Stimulated activated CD4-positive, alpha-beta T cell treated with anti-CD3 and anti-CD28 coated beads, Interleukin-4, amount 100 ng/mL, for 24 hours (primary cell): ENCODE measurements around the gene MLEC.

Source experiments
- DNase-seq: peaks from one replicate; pipeline ENCODE4 v3.0.0-alpha.2; 2020

Gene MLEC, protein sequence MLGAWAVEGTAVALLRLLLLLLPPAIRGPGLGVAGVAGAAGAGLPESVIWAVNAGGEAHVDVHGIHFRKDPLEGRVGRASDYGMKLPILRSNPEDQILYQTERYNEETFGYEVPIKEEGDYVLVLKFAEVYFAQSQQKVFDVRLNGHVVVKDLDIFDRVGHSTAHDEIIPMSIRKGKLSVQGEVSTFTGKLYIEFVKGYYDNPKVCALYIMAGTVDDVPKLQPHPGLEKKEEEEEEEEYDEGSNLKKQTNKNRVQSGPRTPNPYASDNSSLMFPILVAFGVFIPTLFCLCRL

DNA sequence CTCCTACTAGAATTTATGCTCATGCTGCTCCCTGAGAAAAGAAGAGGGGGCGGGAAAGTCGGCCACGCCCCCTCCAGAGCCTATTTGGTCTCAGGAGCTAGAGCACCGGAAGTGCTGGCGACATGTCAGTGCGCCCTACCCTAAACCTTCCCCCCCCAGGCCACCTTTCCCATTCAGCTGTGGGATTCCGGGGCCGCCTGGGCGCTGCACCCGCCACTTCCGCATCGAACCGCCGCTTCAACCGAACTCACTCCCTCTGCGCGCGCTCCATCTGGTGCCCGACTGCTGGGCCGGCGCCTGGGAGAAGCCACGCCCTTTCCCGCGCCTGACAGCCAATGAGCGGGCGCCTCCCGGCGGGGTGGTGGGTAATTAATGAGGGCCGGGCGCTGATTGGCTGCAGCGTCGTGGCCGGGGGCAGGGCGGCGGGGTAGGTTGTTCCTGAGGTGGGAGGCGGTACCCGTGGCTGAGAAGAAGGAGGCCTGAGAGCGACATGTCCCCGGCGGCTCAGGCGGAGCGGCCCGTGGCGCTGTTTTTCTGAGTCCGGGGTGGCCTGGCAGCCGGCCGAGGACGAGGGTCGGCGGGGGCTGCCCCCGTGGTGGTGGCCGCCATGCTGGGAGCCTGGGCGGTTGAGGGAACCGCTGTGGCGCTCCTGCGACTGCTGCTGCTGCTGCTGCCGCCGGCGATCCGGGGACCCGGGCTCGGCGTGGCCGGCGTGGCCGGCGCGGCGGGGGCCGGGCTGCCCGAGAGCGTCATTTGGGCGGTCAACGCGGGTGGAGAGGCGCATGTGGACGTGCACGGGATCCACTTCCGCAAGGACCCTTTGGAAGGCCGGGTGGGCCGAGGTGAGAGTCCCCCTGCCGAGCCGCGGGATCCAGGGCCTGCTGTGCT is at the start of gene MLEC:
MLEC (plus strand) TSS at position 460 of the 888 bp plus-strand sequence; CDS start at position 608, 148 bp downstream.
- DNase-seq, result peak; percentile 99

DNA sequence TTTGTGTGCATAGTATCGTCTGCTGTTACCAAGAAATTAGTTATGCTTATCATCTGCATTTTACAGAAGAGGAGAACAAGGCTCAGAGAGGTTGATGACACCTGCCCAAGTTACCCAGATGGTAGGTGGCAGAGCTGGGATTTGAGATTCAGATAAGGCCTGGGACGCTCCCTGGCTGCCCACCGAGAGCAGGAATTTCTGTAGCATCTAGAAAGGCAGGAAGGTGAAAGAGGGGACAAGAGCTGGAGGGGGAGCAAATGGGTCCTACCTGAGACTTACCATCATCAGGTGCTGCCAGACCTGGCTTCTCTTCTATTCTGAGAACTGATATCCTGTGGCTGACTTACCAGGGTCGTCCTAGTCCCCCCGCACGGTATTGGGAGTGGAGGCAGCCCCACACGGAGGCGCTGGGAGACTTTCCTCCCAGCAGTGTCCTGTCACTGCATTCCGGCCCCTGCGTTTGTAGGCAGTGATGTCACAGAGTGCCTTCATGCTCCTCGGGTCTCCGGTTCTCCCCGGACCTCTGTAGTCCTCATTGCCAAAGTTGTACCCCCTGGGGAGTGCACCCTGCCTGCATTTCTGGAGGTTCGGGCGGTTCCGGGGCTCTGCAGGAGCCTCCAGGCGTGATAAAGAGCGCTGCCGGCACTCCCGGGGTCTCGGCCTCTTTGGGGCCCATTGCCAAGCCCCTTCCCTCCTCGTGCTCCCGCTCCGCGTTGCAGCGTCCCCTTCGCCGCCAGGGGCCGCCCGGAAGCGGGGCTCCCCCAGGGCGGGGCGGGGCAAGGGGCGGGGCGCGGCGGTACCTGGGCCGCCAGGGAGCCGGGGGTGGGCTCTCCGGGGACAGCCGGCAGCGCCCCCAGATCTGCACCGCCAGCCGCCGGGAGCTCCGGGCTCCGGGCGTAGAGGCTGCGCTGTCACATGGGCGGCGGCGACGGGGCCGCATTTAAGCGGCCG is 46.9 kb upstream of the MLEC start, which contains the start of gene CABP1:
CABP1 (plus strand) TSS at position 856 of the 951 bp plus-strand sequence; CDS start at position 916, 60 bp downstream.
- peak; percentile 62 for DNase-seq

DNA sequence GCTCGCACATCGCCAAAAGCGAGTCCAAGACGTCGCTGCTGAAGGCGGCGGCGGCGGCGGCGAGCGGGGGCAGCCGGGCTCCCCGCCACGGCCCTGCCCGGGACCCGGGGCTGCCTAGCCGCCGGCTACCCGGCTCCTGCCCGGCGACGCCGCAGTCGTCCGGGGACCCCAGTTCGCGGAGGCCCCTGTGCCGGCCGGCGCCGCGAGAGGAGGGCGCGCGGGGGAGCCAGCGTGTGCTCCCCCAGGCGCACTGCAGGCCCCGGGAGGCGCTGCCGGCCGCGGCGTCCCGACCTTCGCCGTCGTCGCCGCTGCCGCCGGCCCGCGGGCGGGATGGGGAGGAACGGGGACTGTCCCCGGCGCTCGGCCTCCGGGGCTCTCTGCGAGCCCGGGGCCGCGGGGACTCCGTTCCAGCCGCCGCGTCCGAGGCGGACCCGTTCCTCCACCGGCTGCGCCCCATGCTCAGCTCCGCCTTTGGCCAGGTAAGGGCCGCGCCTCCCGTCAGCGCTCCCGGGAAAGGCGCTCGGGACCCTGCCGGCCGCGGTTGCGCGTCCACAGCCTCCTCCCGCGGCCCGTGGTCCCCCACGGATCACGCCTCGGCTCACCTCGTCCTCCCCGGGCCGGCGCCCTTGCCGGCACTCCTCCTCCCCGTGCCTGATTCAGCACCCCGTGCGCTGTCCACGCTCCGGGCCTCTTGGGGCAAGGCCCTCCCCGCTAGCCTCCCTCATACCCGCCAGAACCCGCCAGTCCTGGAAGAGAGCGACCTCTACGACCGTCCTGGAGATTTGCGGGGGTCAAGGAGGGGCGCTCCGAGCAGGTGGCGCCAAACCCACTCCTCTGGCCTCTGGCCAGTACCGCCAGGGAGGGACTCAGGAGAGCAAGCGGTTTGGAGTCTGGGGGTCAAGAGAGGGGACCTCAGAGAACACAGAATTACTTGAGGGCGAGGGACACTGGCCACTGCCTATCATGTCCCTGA is 45.8 kb upstream of the MLEC start:
- DNase-seq, result peak; percentile 47

DNA sequence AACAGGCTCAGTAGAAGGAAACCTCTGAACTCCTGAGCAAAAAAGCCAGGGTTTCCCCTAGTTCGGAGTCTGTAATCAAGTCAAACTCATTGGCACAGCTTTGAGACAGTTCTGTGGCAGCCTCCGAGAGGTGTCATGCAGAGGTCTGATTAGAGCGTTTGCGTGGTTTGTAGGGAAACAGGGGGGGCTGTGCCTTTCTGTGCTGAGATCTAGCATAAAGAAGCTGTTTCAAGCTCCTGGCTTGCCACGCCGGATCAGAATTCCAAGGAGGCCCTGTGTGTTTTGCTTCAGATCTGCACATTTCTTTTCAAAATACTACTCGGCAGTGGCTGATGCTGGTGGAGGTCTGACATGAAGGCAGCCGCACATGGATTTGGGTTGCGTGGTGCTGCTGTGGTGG is 44.8 kb upstream of the MLEC start:
- DNase-seq, result no peak

DNA sequence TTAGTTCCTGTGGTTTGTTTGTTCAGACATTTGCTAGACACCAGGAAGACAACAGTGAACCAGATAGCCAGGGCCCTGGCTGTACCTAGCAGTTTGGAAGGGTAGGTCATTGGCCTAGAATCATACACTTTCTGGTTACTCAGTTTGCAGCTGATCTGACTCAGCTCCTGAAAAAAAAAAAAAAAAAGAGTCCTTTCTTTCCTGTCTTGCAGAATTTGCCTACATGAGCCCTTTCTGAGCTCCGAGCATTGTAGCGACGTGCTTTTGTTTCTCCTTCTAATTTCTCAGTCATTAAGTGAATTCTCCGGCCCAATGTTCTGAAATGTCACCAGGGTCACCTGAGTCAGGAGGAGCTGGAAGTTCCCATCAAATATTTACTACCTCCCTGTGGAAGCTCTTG is 44.1 kb upstream of the MLEC start:
- no peak for DNase-seq

DNA sequence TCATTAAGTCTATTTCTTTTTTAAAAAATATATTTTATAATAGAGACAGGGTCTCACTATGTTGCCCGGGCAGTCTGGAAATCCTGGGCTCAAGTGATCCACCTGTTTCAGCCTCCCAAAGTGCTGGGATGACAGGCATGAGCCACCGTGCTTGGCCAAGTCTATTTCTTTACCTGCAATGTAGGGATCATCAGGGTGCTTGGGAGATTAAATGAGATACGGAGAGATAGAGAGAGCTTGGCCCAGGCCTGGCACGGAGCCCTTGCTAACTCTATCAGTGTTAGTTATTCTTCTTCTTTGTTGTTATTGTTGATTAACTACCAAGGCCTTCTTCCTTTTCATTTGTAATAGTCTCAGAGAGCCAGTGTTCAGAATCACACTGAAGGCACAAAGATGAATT is 43.4 kb upstream of the MLEC start:
- DNase-seq, result no peak

DNA sequence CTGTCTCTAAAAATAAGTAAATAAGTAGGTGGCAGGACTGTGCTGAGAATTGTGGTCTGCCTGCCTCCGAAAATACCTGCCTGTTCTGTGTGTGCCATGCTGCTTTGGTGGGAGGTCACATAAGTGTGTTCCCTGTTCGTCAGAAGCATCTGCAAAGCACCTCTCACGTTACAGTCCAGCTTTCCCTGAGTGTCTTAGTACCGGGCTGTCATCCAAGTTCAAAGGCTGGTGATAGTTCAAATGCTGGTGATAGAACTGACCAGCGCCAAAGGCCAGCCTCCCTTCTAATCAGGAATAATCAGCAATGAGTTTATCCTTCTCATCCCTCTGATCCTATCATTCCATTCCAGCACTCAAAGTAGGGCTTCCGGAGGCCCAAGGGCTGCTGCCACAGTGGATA is 40.9 kb upstream of the MLEC start:
- no peak for DNase-seq

DNA sequence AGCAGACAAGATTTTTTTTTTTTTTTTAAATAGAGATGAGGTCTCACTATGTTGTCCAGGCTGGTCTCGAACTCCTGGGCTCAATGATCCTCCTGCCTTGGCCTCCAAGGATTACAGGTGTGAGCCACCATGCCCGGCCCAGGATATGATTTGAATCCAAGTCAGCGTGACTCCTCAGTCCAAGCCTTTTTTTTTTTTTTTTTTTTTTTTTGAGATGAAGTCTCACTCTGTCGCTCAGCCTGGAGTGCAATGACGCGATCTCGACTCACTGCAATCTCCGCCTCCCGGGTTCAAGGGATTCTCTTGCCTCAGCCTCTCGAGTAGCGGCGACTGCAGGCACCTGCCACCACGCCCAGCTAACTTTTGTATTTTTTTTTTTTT is 39.6 kb upstream of the MLEC start:
- DNase-seq, result no peak

DNA sequence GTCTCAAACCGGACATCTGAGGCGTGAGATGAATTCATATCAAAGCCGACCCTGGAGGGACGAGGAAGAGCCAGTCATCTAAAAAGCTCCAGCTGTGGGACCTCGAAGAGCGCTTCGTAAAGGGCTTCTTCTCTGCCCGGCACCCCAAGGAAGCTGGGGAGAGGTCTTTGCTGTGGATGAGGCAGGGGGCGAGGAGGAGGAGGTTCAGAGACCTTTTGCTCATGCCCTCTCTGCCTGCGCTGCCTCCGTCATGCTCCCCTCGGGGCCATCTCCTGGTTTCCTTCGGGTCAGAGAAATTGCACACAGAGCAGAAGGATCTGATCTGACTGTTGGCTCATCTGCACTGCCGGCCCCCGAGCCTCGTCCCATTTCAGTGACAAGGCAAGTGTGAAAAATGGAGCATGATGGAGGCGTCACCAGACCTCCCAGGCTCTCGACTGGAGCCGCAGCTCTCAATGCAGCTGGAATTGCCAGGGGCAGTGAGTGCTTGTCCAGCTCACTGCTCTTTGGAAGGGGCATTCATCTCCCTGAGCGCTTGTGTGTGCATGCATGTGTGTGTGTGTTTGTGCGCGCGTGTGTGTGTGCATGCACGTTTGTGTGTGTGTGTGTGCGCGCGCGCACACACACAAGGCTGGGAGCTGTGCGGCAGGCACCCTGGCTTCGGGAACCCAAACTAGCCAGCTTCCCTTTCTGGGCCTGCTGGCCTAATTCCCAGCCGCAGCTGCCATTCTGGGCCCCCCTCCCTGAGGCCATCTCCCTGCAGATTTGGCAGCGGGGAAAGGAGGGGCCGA is 37.3 kb upstream of the MLEC start:
- DNase-seq, result no peak

DNA sequence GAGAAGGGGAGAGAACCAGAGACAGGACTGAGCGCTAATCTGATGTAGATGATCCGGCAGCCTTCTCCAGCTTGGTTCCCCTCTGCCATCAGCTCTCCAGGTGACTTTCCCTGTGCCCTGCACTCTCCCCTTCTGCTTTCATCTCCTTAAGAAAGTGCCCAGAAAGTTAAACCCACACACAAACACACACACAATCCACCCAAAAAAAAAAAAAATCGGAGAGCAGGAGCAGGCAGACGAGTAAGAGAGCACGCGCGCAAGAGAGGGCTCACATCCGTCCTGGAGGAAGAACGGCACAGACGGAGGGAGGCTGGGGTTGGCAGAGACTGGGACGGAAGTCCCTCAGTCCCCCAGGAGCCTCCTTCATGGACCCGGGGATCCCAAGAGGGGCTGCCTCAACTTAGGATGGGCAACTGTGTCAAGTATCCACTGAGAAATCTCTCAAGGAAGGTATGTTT is 36.7 kb upstream of the MLEC start:
- no peak for DNase-seq

DNA sequence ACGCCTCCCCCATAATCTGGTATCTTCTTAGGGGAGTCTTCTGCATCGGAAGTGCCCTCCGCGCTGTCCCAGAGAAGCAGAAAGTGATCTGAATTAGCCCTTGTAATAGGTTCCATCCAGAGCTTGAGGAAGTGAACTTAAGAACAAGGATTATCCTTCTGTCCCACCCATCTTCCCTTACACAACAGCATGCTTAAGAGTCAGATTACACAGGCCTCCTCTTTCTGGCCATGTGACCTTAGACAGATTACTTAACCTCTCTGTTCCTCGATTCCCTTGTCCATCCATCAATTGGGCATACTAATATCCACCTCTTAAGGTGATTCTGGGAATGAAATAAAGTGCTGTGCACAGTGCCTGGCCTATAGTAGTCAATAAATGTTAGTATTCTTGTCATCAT is 35.1 kb upstream of the MLEC start:
- DNase-seq, result no peak

DNA sequence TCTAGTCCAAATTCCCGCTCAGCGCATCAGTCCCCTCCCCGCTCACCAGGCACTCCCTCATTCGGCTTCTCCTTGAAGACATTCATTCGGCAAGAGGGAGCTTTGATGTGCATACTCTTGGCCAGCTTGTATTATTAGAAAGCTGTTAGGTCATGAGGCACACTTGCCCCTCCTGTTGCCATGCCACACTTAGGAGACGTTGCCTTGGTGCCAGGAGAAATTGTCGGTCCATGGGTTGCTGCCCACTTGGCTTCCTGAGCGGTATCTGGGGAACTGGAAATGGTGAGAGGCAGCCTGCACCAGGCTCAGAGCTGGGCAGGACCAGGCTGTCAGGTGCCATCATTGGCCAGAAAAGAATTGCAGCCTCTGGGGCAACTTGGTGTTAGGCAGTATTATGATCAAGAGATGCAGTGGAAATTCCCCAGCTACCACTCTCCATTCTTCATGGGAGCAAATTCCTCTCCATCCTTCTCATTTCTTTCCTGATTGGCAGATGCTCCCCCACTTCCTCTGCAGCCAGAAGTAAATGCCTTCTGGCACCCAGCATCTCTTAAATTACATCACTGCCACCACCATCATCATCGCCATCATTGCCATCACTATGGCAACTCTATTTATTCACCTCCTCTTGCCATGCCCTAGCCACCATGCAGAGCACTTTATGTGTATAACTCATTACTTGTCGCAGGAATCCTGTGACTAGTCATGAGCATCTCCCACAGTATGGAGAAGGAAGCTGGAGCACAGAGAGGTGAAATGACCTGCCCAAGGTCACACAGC is 34.1 kb upstream of the MLEC start:
- no peak for DNase-seq

DNA sequence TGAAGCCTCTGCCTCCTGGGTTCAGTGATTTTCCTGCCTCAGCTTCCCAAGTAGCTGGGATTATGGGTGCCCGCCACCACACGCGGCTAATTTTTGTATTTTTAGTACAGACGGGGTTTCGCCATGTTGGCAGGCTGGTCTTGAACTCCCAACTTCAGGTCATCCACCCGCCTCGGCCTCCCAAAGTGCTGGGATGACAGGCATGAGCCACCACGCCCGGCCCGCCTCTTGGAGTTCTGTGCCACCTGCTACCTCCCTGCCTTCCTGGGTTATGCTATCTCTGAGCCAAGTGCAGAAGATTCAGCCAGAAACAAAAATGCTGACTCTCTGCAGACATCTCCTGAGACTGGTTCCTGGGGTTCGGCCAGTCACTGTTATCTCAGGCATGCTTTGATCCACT is 33.3 kb upstream of the MLEC start:
- no peak for DNase-seq

DNA sequence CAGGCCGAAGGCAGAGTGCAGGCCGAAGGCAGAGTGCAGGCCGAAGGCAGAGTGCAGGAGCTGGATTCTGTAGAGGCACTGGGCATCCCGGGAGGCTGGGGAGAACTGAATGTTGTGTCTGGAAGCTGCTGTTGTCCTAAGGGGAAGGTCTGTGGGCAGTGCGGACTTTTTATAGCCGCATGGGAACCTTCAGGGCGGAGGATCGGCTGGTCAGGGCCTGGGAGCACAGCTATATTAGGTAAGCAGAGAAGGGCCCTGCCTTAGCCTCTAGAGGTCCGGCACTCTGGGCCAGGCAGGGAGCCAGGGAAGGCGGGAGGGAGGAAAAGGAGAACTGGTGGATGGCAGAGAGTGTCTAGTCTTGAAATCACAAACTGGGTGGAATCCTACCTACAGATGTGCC is 32.3 kb upstream of the MLEC start:
- DNase-seq, result no peak

DNA sequence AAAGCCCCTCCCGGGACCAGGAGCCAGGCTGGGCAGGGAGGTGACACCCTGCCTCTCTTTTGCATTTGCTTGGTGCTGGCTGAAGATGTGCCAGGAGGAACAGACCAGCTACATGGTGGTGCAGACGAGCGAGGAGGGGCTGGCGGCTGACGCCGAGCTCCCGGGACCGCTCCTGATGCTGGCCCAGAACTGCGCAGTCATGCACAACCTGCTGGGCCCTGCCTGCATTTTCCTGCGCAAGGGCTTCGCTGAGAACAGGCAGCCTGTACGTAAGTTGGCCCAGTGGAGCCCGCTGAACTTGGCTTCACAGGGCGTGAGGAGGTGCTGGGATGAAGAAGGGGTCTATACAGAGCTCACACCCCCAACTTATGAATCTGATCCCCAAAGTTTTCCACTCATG is 30.9 kb upstream of the MLEC start:
- no peak for DNase-seq

DNA sequence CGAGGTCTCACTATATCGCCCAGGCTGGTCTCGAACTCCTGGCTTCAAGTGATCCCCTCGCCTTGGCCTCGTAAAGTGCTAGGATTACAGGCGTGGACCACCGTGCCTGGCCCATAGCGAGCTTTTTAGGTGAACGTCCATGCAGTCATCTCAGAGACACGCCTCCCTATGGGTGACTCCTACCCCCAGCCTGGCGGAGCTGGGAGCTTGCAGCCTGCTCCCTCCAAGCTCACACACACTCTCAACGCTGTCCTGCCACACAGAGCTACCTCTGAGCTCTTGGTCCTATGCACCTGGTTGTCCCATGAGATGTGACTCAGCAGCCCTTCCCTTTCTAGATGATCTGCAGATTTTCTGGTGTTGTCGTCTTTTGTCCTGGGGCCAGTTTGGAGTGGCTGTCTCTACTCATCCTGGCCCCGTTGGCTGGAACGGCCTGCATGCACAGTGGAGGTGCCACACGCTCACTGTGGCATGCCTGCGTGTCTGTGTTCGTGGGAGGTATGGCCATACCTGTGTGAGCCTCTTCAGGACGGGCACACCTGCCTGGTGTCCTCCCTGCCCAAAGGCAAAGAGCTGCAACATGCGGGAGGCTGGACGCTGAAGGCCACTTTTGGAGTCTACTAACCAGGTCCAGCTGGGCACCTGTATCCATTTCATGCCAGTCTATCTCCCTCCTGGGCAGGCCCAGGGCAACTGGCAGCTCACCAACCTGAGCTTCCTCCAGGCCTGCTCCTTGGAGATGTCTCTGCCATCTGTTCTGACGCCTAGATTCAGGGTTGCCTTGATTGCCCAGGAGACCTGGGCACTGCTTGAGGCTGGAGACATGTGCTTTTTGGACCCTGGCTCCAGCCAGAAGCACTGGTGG is 28.4 kb upstream of the MLEC start:
- no peak for DNase-seq

DNA sequence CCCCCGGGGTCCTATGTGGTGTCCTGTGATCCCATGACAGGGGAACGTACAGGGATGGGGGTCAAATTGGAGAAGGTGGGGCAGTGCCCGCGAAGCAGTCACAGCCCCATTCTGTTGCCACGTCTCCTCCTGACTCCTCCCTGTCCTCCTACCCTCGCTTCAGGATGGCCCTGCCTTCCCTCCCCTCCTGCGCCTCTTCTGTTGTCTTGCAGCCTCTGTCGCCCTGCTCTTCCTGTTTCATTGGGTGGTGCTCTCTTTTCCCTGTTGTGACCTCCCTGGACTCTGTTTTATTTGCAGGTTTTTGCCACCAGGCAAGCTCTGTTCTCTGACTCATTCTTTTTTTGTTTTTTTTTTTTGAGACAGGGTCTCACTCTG is 27.8 kb upstream of the MLEC start:
- no peak for DNase-seq

DNA sequence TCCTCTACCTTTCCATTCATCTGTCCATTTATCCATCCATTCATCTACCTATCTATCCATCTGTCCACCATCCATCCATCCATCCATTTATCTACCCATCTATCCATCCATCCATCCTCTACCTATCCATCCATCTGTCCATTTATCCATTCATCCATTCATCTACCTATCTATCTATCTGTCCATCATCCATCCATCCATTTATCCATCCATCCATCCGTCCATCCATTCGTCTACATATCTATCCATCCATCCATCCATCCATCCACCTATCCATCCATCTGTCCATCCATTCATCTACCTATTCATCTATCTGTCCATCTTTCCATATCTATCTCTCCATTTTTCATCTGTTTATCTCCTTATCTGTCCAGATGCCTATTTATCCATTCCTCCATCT is 25.5 kb upstream of the MLEC start:
- no peak for DNase-seq

DNA sequence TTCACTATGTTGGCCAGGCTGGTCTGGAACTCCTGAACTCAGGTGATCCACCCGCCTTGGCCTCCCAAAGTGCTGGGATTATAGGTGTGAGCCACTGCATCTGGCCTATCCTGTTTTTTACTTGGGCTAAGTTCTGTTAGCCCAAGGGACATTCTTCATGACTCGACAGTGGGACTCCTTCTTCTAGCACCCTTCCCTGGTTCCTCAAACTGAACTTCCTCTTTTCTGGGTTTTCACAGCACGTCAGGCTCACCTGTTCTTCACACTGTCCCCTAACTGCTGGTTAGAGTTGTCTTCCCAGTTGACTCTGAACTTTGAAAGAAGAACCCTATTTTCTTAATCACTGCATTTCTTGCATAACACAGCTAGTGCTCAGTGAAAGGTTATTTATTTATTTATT is 24.1 kb upstream of the MLEC start:
- DNase-seq, result no peak
